Nephron progenitor cell (in vitro differentiated cells): ENCODE results near the gene PTGFRN.

Source experiments
- DNase-seq: peaks from one replicate; pipeline ENCODE4 v3.0.0; 2021
- H3K27ac Mint-ChIP-seq: 2 replicates; pipeline ENCODE4 v1.8.0; 2021; ENCODE audit warnings: mild to moderate bottlenecking, moderate library complexity, mixed read lengths
- H3K27me3 Mint-ChIP-seq: 2 replicates; pipeline ENCODE4 v1.8.0; 2021; ENCODE audit warnings: mild to moderate bottlenecking, low read depth, mixed read lengths; ENCODE audit not compliant: poor library complexity
- H3K36me3 Mint-ChIP-seq: 2 replicates; pipeline ENCODE4 v1.8.0; 2021; ENCODE audit warnings: low read depth, mixed read lengths
- H3K4me1 Mint-ChIP-seq: 2 replicates; pipeline ENCODE4 v1.8.0; 2021; ENCODE audit warnings: mixed read lengths
- H3K4me3 Mint-ChIP-seq: 2 replicates; pipeline ENCODE4 v1.8.0; 2021; ENCODE audit warnings: mild to moderate bottlenecking, moderate library complexity, mixed read lengths
- H3K9me3 Mint-ChIP-seq: 2 replicates; pipeline ENCODE4 v1.8.0; 2021; ENCODE audit warnings: mild to moderate bottlenecking, moderate library complexity, mixed read lengths
- TF ChIP-seq, protein P1 (sequence below): fragments of 200-600 bp; sonication (generic); IDR thresholded peaks from 2 replicates; pipeline ENCODE4 v1.5.0; 2021; ENCODE audit warnings: antibody characterized with exemption

PTGFRN gene

DNA sequence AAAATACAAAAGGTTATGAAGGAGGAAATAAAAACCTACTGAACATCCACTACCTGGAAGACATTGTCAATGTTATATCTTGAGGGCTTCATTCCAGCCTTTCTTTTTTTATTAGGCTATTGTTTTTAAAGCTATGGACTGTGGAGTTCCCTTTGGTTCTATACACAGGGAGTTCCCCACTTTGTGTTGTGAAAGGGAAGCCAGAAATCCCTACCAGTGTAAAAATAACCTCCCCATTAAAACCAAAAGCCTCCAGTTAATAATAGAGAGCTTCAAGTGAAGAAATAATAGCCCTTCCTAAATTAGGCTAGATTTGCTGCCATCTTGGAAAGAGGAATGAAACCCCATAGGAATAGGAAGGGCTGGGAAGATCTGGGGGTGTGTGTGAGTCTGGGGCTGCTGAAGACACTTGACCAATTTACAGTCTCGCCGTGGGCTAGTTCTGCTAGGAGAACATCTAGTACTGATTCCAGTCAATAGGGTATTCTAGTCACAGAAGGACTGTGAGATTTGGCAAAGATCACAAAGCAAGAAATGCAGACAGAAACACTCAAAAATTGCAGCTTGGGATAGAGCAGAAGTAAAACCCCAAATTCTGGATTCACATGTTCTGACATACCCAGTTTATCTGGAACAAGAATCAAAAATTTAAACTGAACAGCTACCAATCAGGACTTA lies 32.4 kb upstream of the PTGFRN start:
- H3K27ac Mint-ChIP-seq, result no peak overlapping the region
- no peak overlapping the region for H3K4me3 Mint-ChIP-seq
- TF ChIP-seq, protein P1, sequence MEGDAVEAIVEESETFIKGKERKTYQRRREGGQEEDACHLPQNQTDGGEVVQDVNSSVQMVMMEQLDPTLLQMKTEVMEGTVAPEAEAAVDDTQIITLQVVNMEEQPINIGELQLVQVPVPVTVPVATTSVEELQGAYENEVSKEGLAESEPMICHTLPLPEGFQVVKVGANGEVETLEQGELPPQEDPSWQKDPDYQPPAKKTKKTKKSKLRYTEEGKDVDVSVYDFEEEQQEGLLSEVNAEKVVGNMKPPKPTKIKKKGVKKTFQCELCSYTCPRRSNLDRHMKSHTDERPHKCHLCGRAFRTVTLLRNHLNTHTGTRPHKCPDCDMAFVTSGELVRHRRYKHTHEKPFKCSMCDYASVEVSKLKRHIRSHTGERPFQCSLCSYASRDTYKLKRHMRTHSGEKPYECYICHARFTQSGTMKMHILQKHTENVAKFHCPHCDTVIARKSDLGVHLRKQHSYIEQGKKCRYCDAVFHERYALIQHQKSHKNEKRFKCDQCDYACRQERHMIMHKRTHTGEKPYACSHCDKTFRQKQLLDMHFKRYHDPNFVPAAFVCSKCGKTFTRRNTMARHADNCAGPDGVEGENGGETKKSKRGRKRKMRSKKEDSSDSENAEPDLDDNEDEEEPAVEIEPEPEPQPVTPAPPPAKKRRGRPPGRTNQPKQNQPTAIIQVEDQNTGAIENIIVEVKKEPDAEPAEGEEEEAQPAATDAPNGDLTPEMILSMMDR, result no peak
- H3K36me3 Mint-ChIP-seq, result no peaks in the 10 kb centered on the region
- H3K9me3 Mint-ChIP-seq, result no peaks in the 10 kb centered on the region
- peaks cover 46% of the 10 kb centered on the region for H3K4me1 Mint-ChIP-seq
- peaks cover 2% of the 10 kb centered on the region for H3K27me3 Mint-ChIP-seq
- no peak for DNase-seq

DNA sequence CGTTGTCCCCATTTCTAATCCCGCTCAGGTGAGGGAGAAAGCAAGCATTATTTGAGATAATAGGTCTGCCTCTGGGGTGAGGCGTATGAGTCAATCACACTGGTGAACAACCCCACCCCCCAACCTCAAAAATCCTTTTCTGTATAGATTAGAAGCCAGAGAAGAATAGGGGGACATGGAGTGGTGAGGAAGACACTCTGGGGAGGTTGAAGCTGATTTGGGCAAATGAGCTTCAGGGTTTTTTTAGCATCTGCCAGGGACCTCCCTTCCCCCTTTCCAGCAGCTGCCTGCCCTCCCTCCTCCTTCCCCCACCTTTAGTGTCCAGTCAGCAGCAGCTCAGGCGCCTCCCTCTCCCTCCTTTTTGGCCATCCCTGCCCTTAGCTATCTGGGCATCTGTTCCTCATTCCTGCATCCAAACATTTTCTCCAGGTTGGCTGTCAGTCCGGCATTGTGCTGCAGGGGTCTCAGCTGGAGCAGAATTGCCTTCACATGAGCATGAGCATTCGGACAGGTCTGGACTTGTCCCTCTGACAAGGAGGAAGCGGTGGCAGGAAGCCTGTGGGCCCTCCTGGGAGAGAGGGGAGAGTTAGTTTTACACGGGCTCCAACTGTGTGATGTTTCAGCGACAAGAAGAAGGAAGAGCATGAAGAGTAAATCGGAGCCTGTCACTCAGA lies 30.8 kb upstream of the PTGFRN start:
- no peaks in the 10 kb centered on the region for H3K36me3 Mint-ChIP-seq
- H3K4me3 Mint-ChIP-seq, result no peak overlapping the region
- H3K27me3 Mint-ChIP-seq, result peaks cover 2% of the 10 kb centered on the region
- peaks cover 43% of the 10 kb centered on the region for H3K4me1 Mint-ChIP-seq
- TF ChIP-seq, protein P1, result no peak
- no peaks in the 10 kb centered on the region for H3K9me3 Mint-ChIP-seq
- peak; percentile 36 for DNase-seq
- no peak overlapping the region for H3K27ac Mint-ChIP-seq

DNA sequence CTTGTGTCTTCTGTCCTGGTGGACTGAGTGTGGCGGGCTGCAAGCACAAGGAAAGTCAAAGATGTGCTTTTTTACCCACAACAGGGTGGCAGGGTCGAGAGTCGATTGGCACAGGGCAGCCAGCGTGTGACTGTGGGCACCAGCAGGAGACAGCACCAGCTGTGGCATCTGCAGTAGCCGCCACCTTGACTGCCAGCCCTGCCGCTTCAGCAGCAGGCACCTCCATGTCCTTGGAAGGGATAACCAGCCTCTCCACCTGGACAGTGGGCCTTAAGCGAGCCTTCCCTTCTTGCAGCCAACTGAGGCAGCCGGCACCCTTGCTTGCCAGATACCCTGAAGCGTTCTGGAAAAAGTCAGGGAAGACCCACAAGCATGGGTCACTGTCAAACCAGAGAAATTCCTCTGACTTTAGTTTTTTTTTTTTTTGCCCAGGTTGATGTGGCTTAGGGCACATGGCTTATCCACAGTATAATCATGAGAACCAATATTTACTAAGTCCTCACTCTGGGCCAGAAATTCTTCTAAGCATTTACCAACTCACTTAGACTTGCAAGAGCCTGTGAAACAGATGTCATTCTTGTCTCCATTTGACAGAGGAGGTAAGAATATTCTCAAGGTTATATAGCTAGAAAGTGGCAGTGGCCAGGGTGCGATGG lies 30.1 kb upstream of the PTGFRN start:
- Mint-ChIP-seq H3K4me1 (peaks cover 44% of the 10 kb centered on the region), H3K27me3 (peaks cover 2% of the 10 kb centered on the region), H3K4me3 (no peak overlapping the region), H3K9me3 (no peaks in the 10 kb centered on the region), H3K27ac (no peak overlapping the region), H3K36me3 (no peaks in the 10 kb centered on the region)
- DNase-seq, result no peak
- TF ChIP-seq, protein P1, result no peak

DNA sequence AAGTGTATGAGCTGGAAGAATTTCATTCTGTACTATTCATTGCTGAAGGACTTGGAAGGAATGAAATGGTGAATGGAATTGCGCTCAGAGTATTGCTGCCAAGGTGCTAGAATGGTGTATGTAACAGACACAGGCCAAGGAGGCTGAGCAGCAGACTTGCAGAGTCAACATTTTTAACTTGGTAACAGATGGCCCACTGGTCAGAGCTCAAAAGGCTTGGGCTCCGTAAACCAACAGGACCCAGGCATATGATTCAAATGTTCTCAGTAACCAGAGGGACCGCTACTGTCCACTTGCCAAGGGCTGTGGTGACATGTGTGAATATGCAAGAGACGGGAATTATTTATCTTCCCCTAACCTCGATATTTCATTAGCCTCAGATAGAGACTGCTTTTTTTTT lies 28.8 kb upstream of the PTGFRN start:
- Mint-ChIP-seq H3K27me3 (peaks cover 5% of the 10 kb centered on the region), H3K4me1 (peaks cover 36% of the 10 kb centered on the region)

DNA sequence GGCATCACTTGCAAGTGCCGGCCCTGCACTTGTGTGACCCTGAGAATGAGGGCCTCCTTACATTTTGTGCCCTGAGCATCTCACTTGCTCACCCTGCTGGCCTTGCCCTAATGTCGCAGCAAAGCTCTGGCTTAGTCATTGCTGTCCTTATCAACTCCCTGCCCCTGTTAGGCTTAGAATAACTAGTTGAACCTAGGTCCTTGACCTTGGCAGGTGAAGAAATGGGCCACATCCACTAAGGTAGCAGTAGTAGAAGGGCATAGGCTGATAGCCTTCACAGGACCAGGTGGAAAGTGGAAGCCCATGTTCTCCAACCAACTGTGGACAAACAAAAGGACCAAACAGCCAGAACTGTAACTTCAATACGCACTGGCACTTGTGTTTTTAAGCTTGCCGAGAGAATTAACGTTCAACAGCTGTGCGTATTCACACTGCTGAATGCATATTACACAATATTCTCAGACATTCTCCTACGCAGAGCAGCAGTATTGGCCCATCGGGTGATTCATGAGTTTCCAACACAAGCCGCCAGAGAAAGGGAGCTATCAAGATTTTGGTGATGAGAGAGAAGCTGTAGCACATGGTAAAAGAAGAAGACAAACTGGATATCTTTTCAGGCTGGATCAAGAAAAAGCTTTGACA lies 27.7 kb upstream of the PTGFRN start:
- no peak overlapping the region for H3K27ac Mint-ChIP-seq

More for the DNA sequence above, 28.8 kb upstream of the PTGFRN start:
- Mint-ChIP-seq H3K9me3 (no peaks in the 10 kb centered on the region), H3K4me3 (no peak overlapping the region), H3K36me3 (no peaks in the 10 kb centered on the region), H3K27ac (no peak overlapping the region)
- no peak for DNase-seq
- TF ChIP-seq, protein P1, result no peak

More for the DNA sequence above, 27.7 kb upstream of the PTGFRN start:
- peak; percentile 8 for DNase-seq
- TF ChIP-seq, protein P1, result no peak
- no peak overlapping the region for H3K4me3 Mint-ChIP-seq
- peaks cover 5% of the 10 kb centered on the region for H3K27me3 Mint-ChIP-seq
- no peaks in the 10 kb centered on the region for H3K36me3 Mint-ChIP-seq
- no peaks in the 10 kb centered on the region for H3K9me3 Mint-ChIP-seq
- peaks cover 37% of the 10 kb centered on the region for H3K4me1 Mint-ChIP-seq
